ENCODE data around the gene IGLL5.

The IGLL5 gene

GRCh38 chr22:22927196-22927887 is 39.7 kb downstream of the IGLL5 start:
- no peak for DNase-seq (ENCODE audit: low spot score)

- no peak for DNase-seq (ENCODE audit: low spot score)
These were observed 40.5 kb downstream of the IGLL5 start for GRCh38 chr22:22927888-22928665.

- no peak for DNase-seq (ENCODE audit: low spot score)
These were observed 41.2 kb downstream of the IGLL5 start for GRCh38 chr22:22928666-22929380.

GRCh38 chr22:22929381-22930221 is 42.0 kb downstream of the IGLL5 start:
- no peak for DNase-seq (ENCODE audit: low spot score)

GRCh38 chr22:22930222-22930497 is 42.5 kb downstream of the IGLL5 start:
- DNase-seq (ENCODE audit: low spot score) = no peak

GRCh38 chr22:22930571-22931556 is 43.2 kb downstream of the IGLL5 start:
- DNase-seq (ENCODE audit: low spot score) = no peak

GRCh38 chr22:22931557-22932270 is 44.1 kb downstream of the IGLL5 start:
- no peak for DNase-seq (ENCODE audit: low spot score)

- DNase-seq (ENCODE audit: low spot score) = no peak
These were observed 44.9 kb downstream of the IGLL5 start for GRCh38 chr22:22932512-22932941.

GRCh38 chr22:22933100-22933806 is 45.6 kb downstream of the IGLL5 start:
- no peak for DNase-seq (ENCODE audit: low spot score)

GRCh38 chr22:22933807-22934542 is 46.4 kb downstream of the IGLL5 start:
- DNase-seq (ENCODE audit: low spot score) = no peak

- DNase-seq (ENCODE audit: low spot score) = no peak
These were observed 47.0 kb downstream of the IGLL5 start for GRCh38 chr22:22934543-22935055.

- DNase-seq (ENCODE audit: low spot score) = no peak
These were observed 47.5 kb downstream of the IGLL5 start for GRCh38 chr22:22935056-22935545.

- DNase-seq (ENCODE audit: low spot score) = no peak
These were observed 48.0 kb downstream of the IGLL5 start for GRCh38 chr22:22935546-22936157.

GRCh38 chr22:22936180-22936914 is 48.7 kb downstream of the IGLL5 start:
- DNase-seq (ENCODE audit: low spot score) = no peak

GRCh38 chr22:22936915-22937656 is 49.5 kb downstream of the IGLL5 start:
- no peak for DNase-seq (ENCODE audit: low spot score)

- DNase-seq (ENCODE audit: low spot score) = no peak
These were observed 50.4 kb downstream of the IGLL5 start for GRCh38 chr22:22937894-22938480.

Data from RKO (cell line).